ENCODE measurements around the gene TALDO1. TPM values are rescaled to one million over a fixed set of nuclear protein-coding genes. Genes with fewer than 3 reads are reported as not detected.

The TALDO1 gene
- total RNA-seq, 2 donors from 2014 or later, result 124 to 285 TPM

GRCh38 chr11:746289-747157 lies 741 bp upstream of the TALDO1 start:
- TF ChIP-seq POLR2A (IDR thresholded peaks at IDR 0.05) (no peak), POLR2AphosphoS5 (IDR thresholded peaks at IDR 0.05) (no peak)
- TF ChIP-seq, protein P1, sequence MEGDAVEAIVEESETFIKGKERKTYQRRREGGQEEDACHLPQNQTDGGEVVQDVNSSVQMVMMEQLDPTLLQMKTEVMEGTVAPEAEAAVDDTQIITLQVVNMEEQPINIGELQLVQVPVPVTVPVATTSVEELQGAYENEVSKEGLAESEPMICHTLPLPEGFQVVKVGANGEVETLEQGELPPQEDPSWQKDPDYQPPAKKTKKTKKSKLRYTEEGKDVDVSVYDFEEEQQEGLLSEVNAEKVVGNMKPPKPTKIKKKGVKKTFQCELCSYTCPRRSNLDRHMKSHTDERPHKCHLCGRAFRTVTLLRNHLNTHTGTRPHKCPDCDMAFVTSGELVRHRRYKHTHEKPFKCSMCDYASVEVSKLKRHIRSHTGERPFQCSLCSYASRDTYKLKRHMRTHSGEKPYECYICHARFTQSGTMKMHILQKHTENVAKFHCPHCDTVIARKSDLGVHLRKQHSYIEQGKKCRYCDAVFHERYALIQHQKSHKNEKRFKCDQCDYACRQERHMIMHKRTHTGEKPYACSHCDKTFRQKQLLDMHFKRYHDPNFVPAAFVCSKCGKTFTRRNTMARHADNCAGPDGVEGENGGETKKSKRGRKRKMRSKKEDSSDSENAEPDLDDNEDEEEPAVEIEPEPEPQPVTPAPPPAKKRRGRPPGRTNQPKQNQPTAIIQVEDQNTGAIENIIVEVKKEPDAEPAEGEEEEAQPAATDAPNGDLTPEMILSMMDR (IDR thresholded peaks at IDR 0.05), result no peak
- H3K9me3 ChIP-seq, result no peaks in the 10 kb centered on the region
- intact Hi-C loops (cut with DNase I), result no loop called here
- WGBS, result 28% methylated on average over 43 of the region's 46 CpGs
- no peaks in the 10 kb centered on the region for H3K4me1 ChIP-seq (replicated peaks)
- H3K27me3 ChIP-seq (replicated peaks; ENCODE audit: insufficient read depth), result no peaks in the 10 kb centered on the region
- peak overlapping the region; percentile 84 to 91 for H3K27ac ChIP-seq
- peak overlapping the region; percentile 96 to 100 for H3K4me3 ChIP-seq
- no peak for DNase-seq (ENCODE audit: low spot score)
- no peaks in the 10 kb centered on the region for H3K36me3 ChIP-seq

DNA sequence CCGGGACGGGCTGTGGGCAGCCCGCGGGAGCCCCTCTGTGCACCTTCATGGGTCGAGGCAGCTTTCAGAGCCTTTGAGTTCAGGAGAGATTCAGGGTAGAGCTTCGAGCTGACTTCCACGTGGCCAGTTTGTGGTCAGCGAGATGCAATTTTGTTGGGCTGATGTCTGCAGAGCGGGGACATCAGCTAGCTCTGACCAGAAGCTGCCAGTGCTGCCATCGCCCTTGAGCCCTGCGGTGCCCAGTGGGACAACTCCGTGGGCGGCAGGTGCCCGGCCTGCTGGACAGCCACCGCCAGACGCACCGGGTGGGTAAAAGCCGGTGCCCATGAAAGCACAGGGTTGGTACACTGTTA lies 719 bp downstream of the TALDO1 start:
- intact Hi-C loops (cut with DNase I), result no loop called here
- DNase-seq (ENCODE audit: low spot score), result no peak
- 9% methylated on average over 14 of the region's 18 CpGs for WGBS
- TF ChIP-seq POLR2A (IDR thresholded peaks at IDR 0.05), result no peak
- TF ChIP-seq, protein P1 (IDR thresholded peaks at IDR 0.05), result no peak
- no peak for TF ChIP-seq POLR2AphosphoS5 (IDR thresholded peaks at IDR 0.05)
- no peaks in the 10 kb centered on the region for H3K36me3 ChIP-seq
- no peaks in the 10 kb centered on the region for H3K27me3 ChIP-seq (replicated peaks; ENCODE audit: insufficient read depth)
- no peaks in the 10 kb centered on the region for H3K4me1 ChIP-seq (replicated peaks)
- H3K27ac ChIP-seq, result peak overlapping the region; percentile 84 to 91
- H3K4me3 ChIP-seq, result peak overlapping the region; percentile 96 to 100
- no peaks in the 10 kb centered on the region for H3K9me3 ChIP-seq

- H3K4me3 ChIP-seq, result no peak overlapping the region
- no peak for DNase-seq (ENCODE audit: low spot score)
- no peaks in the 10 kb centered on the region for H3K4me1 ChIP-seq (replicated peaks)
- TF ChIP-seq POLR2AphosphoS5 (IDR thresholded peaks at IDR 0.05), result no peak
- no peak for TF ChIP-seq POLR2A (IDR thresholded peaks at IDR 0.05)
- TF ChIP-seq, protein P1 (IDR thresholded peaks at IDR 0.05), result no peak
- no peak overlapping the region for H3K27ac ChIP-seq
- no peaks in the 10 kb centered on the region for H3K27me3 ChIP-seq (replicated peaks; ENCODE audit: insufficient read depth)
- no peaks in the 10 kb centered on the region for H3K36me3 ChIP-seq
- 46% methylated on average over 2 of the region's 2 CpGs for WGBS
- intact Hi-C loops (cut with DNase I), result no loop called here
- H3K9me3 ChIP-seq, result no peaks in the 10 kb centered on the region
Measured at GRCh38 chr11:749731-750130, 2.5 kb downstream of the TALDO1 start.

DNA sequence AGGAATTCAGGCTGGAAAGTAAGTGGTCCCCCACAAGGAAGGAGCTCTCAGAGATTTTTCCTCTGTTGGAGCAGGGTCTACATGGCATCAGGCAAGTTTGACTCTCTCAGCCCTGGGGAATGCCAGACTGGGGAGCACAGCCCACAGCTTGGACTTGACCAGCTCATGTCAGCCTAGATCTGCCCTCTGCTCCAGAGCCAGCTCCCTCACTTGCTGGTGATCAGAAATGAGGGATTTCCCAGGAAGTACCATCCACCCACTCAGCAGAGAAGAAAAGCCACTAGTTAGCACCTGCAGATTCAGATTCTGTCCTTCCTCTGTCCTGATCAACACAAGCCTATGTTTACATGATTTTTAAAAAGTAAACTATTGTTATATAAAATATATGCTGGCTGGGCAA lies 13.0 kb downstream of the TALDO1 start:
- Histone ChIP-seq H3K27ac (no peak overlapping the region), H3K36me3 (peaks cover 12 to 31% of the 10 kb centered on the region in 2 donors), H3K4me1 (replicated peaks) (no peaks in the 10 kb centered on the region), H3K9me3 (no peaks in the 10 kb centered on the region), H3K27me3 (replicated peaks; ENCODE audit: insufficient read depth) (no peaks in the 10 kb centered on the region), H3K4me3 (no peak overlapping the region)
- no peak for TF ChIP-seq POLR2AphosphoS5 (IDR thresholded peaks at IDR 0.05)
- TF ChIP-seq, protein P1 (IDR thresholded peaks at IDR 0.05), result no peak
- no peak for TF ChIP-seq POLR2A (IDR thresholded peaks at IDR 0.05)
- intact Hi-C loops (cut with DNase I), result no loop called here
- no peak for DNase-seq (ENCODE audit: low spot score)

All from prostate gland (tissue), 2 donors.